NCI-H446 treated with DMSO at 0.1 percent for 48 hours (cell line): ENCODE results near the gene EDC4.
"Not testable (repeated sequence)": the region's sequence is repeated elsewhere in the genome, so short reads cannot be mapped to it uniquely, and the experiment has no call there.

Experiments used
- DNase-seq: peaks from one replicate; lab custom pipeline; 2025; lab: John Stamatoyannopoulos, UW

Gene EDC4

GRCh38 chr16:67872631-67873434, at the start of gene EDC4:
Gene EDC4 (plus strand): TSS chr16:67873052. CDS start chr16:67873262, 210 bp downstream.
- DNase-seq: peak; percentile 14

GRCh38 chr16:67825119-67825518, 47.7 kb upstream of the EDC4 start:
- DNase-seq: no peak

DNA sequence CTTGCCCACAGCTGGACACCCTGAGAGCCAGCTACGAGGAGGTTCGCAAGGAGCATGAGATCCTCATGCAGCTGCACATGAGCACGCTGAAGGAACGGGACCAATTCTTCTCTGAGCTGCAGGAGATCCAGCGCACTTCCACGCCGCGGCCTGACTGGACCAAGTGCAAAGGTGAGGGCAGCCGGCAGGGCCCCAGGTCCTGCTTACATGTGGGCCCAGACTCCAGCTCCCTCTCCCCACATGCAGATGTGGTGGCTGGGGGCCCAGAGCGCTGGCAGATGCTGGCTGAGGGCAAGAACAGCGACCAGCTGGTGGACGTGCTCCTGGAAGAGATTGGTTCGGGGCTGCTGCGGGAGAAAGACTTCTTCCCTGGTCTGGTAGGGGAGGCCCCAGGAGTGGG, 46.9 kb upstream of the EDC4 start:
- DNase-seq: no peak

- DNase-seq: no peak
Measured at GRCh38 chr16:67828651-67829050, 44.2 kb upstream of the EDC4 start.

GRCh38 chr16:67833030-67833414, 39.8 kb upstream of the EDC4 start:
- DNase-seq: no peak

- DNase-seq: peak; percentile 54
Measured at GRCh38 chr16:67833415-67834241, 39.2 kb upstream of the EDC4 start.

DNA sequence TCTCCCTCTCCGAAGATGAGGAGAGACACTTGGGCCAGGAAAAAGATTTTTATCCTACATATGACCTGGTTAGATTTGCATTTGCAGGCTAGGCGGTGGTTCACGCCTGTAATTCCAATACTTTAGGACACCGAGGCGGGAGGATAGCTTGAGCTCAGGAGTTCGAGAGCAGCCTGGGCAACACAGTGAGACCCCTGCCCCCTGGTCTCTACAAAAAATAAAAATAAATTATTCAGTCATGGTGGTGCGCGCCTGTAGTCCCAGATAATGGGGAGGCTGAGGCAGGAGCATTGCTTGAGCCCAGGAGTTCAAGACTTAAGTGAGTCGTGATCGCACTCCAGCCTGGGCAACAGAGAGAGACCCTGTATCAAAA, 38.6 kb upstream of the EDC4 start:
- DNase-seq: no peak

GRCh38 chr16:67837190-67837589, 35.7 kb upstream of the EDC4 start:
- DNase-seq: not testable (repeated sequence)

DNA sequence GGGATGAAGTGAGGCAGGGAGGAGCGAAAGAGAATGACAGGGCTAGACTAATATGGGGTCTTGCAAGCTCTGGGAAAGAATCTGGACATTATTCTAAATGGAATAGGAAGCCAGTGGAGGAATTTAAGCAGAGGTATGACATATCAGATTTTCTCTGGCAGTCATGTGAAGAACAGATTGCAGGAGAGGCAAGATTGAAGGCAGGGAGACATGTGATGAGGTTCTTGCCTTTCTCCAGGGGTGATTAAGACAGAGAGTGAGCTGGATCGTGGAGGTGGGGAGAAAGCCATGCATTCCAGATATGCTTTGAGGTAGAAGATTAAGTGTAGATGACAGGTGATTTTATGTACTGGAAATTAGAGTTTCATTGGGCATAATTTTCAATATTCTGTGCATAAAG, 35.0 kb upstream of the EDC4 start:
- DNase-seq: no peak

DNA sequence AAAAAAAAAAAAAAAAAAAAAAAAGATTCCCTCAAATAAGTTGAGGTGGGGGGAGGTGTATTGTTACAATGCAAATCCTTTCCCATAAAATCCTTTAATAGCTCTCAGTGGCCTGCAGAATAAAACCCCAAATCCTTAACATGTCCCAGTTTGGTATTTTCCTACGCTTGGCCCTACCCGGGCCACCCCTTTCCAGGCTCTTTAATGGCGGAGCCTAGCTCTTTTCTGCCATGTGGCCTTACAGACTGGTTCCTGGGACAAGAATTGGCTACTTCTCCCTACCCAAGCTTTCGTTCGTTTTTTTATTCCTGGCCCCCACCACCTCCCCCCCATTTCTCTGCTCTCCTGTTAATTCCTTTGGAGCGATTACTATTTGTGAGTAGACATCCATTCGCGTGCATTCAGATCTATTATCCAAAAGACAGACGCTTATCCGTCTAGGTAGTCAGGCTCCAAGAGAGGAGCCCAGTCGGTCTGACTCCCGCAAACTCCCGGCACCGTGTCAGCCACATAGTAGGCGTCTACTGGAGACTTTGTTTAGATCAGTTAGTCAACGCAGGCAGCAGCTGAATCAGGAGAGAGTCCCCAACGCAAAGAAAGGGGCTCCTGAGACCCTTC, 31.5 kb upstream of the EDC4 start:
- no peak for DNase-seq

GRCh38 chr16:67841816-67842508, 30.9 kb upstream of the EDC4 start, which contains the start of gene THAP11:
Gene THAP11 (plus strand): TSS chr16:67842320. CDS start chr16:67842555, 235 bp downstream.
- peak; percentile 71 for DNase-seq

DNA sequence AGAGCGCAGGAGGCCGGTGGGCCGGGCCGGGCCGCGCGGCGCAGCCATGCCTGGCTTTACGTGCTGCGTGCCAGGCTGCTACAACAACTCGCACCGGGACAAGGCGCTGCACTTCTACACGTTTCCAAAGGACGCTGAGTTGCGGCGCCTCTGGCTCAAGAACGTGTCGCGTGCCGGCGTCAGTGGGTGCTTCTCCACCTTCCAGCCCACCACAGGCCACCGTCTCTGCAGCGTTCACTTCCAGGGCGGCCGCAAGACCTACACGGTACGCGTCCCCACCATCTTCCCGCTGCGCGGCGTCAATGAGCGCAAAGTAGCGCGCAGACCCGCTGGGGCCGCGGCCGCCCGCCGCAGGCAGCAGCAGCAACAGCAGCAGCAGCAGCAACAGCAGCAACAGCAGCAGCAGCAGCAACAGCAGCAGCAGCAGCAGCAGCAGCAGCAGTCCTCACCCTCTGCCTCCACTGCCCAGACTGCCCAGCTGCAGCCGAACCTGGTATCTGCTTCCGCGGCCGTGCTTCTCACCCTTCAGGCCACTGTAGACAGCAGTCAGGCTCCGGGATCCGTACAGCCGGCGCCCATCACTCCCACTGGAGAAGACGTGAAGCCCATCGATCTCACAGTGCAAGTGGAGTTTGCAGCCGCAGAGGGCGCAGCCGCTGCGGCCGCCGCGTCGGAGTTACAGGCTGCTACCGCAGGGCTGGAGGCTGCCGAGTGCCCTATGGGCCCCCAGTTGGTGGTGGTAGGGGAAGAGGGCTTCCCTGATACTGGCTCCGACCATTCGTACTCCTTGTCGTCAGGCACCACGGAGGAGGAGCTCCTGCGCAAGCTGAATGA, 30.1 kb upstream of the EDC4 start:
- no peak for DNase-seq

DNA sequence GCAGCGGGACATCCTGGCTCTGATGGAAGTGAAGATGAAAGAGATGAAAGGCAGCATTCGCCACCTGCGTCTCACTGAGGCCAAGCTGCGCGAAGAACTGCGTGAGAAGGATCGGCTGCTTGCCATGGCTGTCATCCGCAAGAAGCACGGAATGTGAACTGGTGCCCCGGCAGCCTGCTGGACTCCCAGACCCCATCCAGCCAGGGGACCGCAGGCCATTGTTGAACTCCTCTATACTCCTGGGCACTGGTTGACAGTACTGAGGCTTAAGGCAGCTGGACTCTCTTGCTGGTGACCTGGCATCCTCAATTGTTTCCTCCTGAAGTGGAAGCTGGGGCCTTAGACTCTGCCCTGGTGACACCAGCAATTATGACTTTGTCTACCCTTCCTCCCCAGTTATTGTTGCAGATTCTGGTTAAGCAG, 29.5 kb upstream of the EDC4 start:
- no peak for DNase-seq

GRCh38 chr16:67844497-67844896, 28.4 kb upstream of the EDC4 start:
- no peak for DNase-seq

DNA sequence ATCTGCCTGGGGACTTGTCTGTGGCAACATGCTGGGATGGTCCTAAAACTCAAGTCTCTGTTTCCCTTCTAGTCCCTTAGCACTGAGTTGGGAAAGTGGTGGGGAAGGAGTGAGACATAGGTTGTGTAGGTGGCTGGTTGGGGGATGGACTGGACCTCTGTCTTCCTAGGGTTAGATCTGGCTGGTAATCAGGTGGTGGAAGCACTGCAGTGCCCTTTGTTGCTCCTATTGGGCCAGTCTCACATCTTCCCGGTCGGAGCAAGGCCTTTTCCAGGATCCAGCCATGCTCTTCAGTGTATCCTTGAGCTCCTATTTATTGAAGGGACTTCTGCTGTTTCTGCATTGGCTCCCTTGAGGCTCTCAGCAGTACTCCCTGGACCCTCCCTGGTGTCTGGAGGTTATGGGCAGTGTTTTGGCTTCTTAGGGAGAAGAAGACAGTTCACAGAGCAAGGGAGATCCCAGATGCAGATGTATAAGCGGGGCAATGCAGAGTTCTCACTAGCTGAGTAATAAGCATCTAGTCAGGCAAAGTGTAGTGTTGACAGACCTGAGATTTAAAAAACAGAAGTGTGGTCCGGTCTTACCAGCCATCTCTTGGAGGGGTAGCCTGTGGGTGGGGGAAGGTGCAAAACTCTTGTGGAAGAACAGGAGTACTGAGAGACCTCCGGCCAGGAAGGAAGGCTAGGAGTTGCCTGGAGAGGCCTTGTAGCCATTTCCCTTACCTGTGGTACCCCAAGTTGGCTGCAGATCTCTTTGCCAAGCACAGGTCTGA, 27.4 kb upstream of the EDC4 start:
- no peak for DNase-seq

DNA sequence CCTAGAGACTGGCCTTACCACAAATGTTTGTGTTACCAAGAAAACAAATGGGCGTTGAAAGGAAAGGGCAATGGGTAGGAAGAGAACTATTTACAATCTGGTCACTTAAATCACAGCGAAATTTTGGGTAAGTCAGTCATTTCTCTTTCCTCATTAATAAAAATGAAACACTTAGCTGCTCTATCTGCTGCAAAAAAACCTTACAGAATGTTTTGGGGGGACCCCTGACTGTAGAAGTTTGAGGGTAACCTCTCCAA, 26.9 kb upstream of the EDC4 start:
- DNase-seq: no peak

- peak; percentile 90 for DNase-seq
Measured at GRCh38 chr16:67846320-67847063, 26.4 kb upstream of the EDC4 start, which contains the start of gene NUTF2. Gene NUTF2 (plus strand): TSS chr16:67846933. CDS start chr16:67865131, 18,198 bp downstream.

DNA sequence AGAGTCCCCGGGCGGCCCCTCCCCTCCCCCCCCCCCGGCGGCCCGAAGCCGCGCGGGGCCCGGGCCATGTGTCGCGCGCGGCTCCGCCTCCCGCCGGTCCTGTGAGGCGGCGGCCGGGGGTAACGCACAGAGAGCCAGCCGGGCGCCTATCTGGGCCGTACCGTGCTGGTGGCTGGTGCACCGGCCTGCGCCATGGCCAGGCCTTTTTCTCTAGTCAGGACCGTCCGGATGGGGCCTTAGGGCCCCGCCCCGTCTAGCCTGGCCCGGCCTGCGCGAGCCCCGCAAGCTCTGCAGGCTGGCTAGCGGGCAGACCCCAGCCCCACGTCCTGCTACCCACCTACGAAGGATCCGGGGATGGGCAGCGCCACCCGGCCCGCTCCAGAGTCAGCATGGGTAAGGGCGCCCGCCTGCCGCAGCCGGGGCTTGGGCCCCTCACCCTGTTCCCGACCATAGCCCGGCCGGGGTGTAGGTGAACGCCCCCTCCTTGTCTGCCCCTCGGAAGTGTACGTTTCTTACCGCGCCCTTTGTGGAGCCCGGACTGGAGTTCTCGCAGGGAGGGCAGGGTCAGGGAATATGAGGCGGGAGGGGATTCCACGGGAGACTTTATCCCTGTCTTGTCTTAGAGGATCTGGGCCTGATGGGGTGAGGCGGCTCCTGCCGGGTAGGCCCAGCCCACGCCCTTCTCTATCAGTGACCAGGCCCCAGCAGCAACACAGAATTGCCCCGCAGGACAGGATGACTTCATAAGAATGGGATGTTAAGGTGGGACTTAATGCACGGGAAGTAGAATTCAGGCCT, 25.6 kb upstream of the EDC4 start, which contains the start of gene CENPT:
TSS of gene CENPT (minus strand) at position 630 of the 798 bp plus-strand sequence. CDS start 13,834 bp downstream, outside the sequence.
- DNase-seq: no peak

DNA sequence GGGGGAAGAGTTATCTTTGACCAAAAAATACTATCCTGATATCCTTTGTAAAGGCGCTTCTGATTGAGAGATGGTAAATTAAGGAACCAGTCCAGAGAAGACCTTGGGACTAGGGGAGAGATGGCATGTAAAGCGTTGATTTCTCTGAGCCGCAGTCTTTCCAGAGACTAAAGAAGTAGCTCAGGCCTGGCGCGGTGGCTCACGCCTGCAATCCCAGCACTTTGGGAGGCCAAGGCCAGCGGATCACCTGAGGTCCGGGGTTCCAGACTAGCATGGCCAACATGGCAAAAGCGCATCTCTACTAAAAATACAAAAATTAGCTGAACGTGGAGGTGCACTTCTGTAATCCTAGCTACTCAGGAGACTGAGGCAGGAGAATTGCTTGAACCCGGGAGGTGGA, 24.7 kb upstream of the EDC4 start:
- DNase-seq: no peak
